T follicular helper cell (primary cell): ENCODE results near the gene KCNG2.
"Not testable (repeated sequence)": the region's sequence is repeated elsewhere in the genome, so short reads cannot be mapped to it uniquely, and the experiment has no call there.

Experiments used
- DNase-seq: peaks from one replicate; pipeline ENCODE4 v3.0.0-alpha.2; 2020; ENCODE audit warnings: low read depth
- total RNA-seq, 2 experiments: gene quantifications; one replicate each; lab custom pipeline; 2026; lab: John Stamatoyannopoulos, UW

Gene KCNG2, protein sequence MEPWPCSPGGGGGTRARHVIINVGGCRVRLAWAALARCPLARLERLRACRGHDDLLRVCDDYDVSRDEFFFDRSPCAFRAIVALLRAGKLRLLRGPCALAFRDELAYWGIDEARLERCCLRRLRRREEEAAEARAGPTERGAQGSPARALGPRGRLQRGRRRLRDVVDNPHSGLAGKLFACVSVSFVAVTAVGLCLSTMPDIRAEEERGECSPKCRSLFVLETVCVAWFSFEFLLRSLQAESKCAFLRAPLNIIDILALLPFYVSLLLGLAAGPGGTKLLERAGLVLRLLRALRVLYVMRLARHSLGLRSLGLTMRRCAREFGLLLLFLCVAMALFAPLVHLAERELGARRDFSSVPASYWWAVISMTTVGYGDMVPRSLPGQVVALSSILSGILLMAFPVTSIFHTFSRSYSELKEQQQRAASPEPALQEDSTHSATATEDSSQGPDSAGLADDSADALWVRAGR
- total RNA-seq = 0 reads per million in 2 experiments

DNA sequence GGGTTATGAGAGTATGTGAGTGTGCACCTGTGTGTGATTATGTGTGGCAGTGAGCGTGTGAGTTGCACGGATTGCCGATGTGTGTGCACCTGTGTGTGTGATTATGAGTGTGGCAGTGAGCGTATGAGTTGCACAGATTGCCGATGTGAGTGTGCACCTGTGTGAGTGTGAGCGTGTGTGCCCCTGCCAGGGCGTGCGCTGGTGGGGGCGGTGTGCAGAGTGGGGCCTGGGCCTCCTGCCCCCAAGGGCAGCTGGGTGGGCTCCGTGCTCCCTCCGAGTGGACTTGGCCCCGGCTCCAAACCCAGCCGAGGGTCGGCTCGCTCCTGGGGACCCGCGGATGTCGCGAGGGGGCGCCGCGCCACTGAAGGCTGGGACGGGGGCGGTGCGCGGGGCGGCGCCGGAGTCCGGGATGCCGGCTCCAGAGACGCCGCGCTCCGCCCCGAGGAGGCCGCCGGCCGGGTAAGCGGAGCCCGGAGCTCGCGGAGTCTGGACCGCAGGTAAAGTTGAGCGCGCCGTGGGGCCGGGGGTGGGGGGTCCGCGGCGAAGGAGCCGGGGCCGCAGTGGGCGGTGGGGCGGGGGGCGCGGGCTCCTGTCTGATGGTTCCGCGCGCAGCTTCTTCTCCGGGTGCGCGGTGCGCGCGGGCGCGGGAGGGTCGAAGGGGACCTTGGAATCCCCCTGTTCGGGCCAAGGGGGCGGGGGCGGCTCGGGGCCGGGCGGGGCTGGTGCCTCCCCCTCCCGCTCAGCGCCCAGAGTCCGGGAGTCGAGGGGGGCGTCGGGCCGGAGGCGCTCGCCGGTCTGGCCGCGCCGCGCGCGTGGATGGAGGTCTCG lies at the start of gene KCNG2:
Gene KCNG2, plus strand, starts transcription at position 421 of the 828 bp plus-strand sequence. CDS start 65,730 bp downstream, outside the sequence.
- no peak for DNase-seq

DNA sequence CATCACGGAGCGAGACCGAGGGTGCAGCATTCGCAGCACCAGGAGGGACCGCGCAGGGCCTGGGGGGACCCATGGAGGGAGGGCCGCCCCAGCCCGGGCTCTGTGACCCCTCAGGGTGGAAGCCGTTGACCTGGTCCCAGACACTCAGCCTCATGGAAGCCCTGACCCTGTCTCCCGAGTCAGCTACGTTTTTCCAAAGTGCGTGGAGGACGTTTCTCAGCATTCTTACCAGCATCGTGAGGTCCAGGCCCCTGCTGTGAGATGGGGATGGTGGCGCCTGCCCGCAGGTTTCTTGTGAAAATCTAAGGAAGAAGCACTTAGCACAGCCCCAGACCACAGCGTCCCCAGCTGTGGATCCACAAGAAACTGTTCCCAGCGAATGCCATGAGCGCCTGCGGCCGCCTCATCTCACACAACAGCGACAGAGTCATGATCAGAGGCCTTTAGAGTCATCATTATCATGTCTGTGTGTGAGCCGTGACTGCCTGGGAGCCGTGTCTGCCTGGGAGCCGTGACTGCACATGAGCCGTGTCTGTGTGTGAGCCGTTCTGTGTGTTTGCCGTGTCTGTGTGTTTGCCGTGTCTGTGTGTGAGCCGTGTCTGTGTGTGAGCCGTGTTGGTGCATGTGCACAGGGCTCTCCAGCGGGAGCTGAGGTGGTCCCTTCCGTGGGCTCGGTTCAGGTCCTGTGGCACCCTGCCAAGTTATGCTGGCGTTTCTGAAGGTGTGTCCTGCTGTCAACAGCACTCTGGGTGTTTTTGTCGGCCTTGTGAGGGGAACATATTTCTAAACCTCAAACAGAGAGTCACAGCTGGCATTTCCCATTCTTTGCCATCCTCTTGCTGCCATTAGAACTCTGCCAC lies 49.2 kb upstream of the KCNG2 start:
- no peak for DNase-seq

DNA sequence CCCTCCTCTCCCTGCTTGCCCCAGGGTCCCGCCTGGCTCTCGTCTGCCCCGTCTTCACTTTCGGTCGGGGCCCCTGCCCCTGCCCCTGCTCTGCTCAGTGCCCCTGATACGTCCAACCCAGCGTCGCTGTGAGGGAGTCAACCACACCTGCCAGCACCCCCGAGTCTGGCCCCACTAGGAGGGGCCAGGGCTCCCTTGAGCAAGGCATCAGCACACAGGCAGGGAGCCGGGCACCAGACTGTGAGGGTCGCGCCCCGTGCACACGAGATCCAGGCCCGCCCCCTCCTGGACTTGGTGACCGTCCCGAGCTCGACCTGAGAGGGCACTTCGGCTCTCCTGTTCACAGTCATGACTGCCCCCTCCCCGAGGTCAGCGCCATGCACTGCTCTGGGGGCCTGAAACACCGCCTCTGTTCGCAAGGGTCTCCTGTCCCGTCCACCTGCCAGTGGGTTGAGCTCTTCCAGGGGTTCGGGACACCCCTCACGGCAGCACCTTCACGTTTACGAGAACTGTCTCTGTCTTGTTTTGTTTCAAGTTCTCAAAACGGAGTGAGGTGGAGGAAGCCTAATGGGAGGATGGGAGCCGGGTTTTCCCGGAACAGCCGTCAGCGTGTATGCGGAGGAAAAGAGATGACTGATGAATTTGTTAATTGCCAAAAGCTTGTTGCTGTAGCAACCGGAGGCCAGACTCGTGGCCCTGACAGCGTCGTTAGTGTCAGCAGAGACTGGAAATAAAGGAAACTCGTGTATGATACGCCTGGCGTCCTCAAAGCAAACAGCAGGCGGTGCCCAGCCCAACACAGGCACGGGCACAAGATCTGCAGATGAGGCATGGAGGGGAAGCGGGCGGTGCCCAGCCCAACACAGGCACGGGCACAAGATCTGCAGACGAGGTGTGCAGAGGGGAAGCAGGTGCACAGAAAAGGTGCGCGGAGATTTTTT lies 48.2 kb upstream of the KCNG2 start:
- no peak for DNase-seq

DNA sequence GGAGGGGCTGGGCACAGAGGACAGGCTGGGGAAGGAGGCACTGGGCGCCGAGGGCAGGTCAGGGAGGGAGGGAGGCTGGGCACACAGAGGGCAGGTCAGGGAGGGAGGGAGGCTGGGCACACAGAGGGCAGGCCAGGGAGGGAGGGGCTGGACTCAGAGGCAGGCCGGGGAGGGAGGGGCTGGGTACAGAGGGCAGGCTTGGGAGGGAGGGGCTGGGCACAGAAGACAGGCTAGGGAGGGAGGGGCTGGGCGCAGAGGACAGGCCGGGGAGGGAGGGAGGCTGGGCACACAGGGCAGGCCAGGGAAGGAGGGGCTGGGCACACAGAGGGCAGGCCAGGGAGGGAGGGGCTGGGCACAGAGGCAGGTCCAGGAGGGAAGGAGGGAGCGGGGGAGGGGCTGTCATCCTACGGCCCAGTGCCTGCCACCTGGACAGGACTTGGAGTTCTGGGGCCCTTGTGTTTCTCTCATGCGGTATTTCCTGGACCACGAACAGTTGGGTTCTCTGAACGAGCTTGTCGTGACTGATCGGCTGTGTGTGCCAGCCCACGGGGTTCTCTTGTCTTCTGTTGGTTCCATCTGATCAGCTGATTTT lies 46.7 kb upstream of the KCNG2 start:
- no peak for DNase-seq

DNA sequence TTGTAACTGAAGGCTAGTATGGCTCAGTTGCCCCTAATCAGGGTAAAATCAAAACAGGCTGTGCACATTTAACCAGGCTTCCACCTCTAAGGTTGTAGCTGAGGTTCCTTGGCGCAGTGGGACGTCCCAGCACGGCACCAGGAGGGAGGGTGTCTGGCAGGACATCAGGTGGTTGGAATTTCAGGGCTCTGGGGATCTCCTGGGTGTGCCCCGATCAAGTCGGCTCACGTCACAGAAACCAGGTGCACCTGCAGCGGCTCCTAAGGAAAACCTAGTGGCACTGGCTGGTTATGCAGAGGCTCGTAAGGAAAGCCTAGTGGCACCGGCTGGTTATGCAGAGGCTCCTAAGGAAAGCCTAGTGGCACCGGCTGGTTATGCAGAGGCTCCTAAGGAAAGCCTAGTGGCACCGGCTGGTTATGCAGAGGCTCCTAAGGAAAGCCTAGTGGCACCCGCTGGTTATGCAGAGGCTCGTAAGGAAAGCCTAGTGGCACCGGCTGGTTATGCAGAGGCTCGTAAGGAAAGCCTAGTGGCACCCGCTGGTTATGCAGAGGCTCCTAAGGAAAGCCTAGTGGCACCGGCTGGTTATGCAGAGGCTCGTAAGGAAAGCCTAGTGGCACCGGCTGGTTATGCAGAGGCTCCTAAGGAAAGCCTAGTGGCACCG lies 45.7 kb upstream of the KCNG2 start:
- DNase-seq = not testable (repeated sequence)

DNA sequence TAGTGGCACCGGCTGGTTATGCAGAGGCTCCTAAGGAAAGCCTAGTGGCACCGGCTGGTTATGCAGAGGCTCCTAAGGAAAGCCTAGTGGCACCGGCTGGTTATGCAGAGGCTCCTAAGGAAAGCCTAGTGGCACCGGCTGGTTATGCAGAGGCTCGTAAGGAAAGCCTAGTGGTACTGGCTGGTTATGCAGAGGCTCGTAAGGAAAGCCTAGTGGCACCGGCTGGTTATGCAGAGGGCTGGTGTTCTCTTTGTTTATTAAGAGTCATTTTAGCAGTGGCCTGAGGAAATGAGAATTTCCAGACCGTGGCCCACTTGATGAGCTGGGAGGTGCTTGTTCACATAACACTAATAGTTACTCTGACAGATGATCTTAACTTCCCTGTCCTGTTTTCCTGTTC lies 44.8 kb upstream of the KCNG2 start:
- not testable (repeated sequence) for DNase-seq

DNA sequence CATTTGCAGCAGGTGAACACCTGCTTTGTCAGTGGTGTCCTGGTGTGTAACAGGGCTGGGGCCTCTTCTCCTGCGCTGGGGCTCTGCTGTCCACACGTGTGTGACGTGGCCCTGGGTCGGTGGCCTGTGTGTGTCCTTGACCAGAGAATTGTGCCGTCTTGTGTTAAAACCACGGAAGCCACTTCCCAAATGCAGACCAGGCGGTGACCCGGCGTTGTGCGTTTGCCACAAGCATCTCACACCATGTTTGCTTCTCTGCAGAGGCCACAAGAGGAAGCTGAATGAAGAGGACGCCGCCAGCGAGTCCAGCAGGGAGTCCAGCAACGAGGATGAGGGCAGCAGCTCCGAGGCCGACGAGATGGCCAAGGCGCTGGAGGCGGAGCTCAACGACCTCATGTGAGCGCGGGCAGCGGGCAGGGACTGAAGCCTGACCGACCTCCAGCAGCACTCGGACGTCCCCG lies 44.3 kb upstream of the KCNG2 start:
- DNase-seq = no peak

DNA sequence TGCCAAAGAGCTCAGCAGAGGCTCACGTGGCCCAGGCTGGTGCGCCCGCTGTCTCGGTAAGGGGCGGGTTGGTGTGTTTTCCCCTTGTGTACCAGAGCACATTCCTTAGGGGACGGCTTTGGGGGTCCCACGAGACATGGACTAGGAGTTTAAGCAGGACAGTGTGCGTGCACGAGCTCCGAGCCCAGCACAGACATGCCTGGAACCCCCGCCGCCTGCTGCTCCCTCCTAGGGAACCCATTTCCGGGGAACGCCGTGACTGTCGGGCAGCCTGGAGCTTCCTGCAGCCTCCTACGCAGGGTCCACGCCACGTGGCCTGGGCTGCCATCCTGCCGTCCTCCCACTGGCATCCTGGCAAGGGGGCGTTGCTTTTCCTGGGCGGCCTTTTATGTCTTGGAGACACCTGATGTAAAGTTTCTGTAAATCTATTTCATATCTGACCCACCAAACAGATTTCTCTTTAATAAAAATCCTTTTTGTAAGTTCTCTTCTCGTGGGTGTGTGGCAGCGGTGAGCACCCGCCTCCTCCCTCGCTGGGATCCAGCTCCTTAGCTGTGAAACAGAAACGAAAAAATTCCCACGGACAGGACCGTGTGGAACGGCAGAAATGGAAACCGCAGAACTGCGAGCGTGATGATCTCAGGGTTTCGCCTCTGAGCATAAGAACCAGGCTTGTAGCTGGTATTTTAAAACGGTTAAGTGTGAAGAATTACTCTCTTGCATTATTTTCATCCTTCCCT lies 43.5 kb upstream of the KCNG2 start:
- DNase-seq = no peak

DNA sequence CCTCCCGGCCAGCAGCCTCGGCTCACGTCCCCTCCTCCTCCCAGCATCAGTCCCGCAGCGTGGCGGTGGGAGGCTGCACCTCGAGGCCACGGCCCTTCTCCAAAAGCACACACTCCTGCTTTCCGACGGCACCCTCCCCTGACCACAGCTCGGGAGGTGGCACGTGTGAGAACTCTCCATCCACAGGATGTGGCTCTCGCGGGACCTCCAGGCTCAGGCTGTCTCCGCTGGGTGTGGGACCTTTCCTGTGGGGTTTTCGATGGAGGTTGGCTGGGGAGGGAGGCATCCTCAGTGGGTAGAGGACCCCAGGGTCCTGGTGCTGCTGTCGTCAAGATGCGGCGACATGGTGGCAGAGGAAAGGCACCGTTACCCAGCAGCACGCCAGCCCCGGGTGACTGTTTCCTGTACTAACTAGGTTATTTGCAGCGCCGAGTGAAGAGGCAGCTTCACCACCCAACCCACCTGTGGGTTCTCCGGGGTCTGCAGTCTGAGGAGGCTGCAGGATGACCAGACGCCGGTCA lies 42.8 kb upstream of the KCNG2 start:
- DNase-seq = no peak

DNA sequence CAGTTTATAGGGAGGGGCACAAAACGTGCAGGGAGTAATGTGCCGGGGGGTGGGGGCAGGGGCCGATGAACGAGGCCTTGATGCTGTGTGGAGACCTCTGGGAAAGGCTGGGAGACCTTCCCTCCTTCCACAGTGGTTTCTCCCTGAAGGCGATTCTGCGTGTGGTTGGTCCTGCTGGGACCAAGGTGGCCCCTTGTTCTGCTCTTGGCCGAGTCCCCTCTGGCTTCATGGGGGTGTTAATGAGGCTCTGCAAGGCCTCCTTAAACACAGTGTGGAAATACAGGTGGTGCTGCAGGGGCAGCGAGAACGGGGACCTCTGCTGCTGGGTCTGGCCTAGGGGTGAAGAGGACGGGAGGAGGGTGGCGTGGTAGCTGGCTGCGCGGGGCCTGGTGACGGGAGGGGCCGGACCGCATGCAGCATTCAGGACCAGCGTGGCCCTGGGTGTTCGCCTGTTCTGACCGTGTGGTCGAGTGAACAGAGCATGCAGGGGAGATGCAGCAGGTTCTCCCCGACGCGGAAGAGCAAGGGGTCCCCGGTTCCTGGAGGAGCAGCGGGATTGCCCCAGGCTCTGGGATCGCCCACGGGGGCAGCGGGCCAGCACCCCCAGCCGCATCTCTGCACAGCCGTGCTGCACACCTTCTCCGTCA lies 42.1 kb upstream of the KCNG2 start:
- no peak for DNase-seq

DNA sequence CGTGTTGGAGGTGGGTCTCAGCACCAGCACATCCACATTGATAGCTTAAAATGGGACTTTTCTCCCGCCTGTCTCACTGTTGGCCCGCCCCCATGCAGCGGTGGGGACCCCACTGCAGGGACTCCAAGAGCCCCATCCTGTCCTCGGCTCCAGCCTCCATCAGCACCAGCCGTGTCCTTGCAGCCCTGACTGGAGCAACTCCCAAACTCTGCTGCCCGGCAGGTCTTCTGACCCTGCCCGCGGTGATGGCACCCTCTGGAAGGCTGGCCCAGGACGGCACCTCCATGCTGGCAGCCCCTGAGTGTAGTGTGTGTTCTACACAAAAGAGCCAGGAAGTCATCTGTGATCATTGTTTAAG lies 41.6 kb upstream of the KCNG2 start:
- no peak for DNase-seq

DNA sequence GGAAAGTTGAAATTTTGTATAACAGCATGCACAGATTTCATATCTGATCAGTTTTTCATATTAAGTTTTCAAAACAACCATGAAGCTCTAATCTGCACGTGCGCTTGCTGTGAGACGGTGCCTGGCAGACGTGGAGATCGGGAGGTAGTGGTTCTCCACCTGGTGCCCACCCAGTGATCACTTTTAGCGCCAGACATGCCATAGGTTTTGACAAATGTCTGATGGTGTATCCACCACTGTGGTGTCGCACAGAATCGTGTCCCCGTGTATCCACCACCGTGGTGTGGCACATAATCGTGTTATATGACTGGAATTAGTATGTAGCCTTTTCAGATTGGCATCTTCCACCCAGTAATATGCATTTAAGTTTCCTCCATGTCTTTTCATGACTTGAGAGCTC lies 40.9 kb upstream of the KCNG2 start:
- DNase-seq = no peak

DNA sequence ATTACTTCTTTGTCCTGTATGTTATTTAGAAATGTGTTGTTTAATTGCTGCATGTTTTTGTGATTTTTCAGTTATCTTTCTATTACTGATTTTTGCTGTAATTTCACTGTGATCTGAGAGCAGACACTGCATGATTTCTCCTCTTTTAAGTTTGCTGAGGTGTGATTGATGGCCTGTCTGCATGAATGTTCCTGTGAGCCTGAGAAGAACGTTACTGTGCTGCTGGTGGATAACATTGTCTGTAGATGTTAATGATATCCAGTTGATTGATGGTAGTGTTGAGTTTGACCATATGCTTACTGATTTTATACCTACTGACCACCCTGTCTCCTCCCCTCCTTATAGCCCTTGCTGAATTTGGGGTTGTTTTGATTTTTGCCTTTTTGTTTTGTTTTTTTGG lies 37.4 kb upstream of the KCNG2 start:
- no peak for DNase-seq

DNA sequence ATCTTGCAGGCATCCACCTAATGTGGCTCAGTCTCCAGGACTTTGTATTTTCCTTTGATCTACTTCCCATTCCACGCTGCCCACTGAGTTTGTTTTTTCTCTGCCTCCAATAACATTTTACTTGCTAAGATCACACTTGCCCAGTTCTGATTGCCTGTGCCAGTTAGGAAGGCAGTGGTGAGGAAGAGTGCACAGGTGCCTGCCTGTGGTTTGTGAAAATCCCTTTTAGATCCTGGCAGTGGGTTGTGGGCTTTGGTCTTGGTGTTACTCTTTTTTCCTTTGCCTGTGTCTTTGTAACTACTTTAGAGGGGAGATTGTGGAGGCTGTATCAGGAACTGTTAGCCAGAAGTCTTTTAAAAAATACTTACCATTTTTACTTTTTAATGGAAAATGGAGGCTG lies 36.9 kb upstream of the KCNG2 start:
- no peak for DNase-seq

DNA sequence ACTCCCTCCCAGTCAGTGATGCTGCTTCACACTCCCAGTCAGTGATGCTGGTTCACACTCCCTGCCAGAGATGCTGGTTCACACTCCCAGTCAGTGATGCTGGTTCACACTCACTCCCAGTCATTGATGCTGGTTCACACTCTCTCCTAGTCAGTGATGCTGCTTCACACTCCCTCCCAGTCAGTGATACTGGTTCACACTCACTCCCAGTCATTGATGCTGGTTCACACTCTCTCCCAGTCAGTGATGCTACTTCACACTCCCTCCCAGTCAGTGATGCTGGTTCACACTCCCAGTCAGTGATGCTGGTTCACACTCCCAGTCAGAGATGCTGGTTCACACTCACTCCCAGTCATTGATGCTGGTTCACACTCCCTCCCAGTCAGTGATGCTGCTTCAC lies 34.3 kb upstream of the KCNG2 start:
- DNase-seq = no peak

DNA sequence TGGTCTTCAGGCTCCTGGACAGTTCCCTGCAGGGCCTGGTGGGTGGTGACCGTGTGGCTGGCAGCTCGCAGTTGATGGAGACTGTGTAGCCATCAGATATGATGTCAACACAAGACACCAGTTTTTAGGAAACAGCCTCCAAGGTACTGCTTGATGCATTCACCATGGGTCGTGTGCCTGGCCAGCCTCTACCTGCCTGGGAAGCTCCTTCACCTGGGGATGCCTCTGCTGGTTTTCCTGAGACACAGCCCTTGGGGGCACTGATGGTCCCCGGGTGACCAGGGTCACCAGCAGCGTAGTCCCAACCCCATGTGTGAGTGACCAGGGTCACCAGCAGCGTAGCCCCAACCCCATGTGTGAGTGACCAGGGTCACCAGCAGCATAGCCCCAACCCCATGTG lies 33.6 kb upstream of the KCNG2 start:
- DNase-seq = no peak

DNA sequence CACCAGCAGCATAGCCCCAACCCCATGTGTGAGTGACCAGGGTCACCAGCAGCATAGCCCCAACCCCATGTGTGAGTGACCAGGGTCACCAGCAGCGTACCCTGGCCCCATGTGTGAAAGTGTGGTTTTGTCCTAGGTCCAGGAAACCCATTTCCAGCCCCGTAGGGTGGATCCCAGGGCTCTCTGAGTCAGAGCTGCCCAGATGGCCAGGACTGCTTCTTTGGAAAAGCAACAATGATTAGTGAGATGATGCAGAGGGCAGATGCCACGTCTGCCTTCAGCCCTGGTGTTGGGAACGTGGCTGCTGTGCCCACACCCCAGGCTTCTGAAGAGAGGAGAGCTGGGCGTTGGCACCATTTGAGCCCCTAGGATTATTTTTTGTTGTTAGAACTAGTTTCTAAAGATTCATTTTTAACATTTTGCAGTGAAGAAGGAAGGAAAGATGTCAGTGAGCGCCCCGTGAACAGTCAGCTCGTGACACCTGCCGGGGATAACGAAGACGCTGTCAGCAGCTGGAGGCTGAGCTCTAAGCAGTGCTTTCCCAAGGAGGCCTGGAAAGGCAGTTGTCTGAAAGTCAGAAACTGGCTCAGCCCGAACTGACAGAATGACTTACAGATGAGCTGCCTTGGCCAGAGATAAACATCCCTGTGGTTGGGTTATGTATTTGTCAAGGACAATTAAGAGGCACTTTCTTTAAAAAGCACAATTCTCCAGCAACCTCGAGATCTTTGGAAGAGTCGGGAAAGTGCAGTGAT lies 32.1 kb upstream of the KCNG2 start:
- DNase-seq = no peak

DNA sequence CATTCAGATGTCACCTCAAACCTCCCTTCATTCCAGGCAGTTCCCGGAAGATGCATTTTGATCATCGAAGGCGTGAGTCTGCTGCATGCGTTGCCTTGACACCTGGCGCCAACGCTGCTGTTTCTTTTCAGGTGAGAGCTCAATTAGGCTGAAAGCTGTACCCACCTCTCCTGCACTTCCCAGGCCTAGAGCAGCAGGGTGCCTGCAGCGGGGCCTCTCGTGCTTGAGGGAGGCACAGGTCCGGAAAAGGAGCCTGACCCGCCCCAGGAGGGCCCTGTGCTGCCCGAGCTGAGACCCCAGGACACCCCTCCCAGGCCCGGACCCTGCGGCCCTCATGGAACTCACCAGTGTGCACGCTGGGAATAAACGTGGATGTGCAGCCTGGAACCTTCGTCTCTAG lies 31.4 kb upstream of the KCNG2 start:
- DNase-seq = no peak
